ENCODE results near the gene ANO7. TPM values are rescaled to one million over a fixed set of nuclear protein-coding genes. Genes with fewer than 3 reads are reported as not detected.

Gene ANO7
- total and polyA plus RNA-seq, 7 experiments from 2014 or later: 0.16 to 0.94 (median 0.30) TPM; not detected in 1

DNA sequence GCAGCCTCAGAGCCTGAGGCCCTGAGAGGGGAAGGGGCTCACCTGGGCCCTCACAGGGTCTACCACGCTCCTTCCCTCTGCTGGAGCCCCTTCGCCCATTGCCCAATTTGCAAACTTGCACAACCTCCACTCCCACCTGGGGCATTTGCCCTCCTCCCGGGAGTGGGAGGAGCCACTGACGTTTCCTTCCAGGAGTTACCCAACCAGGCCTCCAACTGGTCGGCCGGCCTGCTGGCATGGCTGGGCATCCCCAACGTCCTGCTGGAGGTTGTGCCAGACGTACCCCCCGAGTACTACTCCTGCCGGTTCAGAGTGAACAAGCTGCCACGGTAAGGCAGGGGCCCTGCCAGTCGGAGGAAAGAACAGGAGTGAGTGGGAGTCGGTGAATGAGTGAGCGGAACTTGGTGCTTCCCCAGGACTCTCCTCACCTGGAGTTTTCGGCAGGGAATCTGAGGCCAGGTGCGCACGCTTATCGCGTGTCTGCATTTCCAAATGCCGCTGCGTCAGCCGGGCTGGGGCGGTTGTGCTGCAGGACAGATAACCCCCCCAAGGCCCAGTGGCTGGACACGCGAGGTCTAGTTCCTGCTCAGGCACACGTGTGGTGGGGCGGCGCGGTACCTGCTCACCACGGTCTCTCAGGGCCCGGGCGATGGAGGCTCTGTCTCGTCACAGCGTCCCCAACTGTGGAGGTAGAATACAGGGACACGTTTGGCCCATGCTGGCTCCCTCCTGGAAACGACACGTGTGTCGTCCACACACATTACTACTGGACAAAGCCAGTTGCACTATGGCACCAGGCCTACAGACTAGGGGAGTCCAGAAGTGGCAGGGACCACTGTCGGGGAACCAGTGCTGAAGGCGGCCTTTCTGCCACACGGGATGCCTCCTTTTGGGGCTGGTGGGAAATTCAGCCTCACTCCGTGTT is 11.7 kb downstream of the ANO7 start:
- POLR2A ChIA-PET: no interaction called here
- H3K4me3 Mint-ChIP-seq: no peak overlapping the region
- intact Hi-C loops (cut with micrococcal nuclease): no loop called here

DNA sequence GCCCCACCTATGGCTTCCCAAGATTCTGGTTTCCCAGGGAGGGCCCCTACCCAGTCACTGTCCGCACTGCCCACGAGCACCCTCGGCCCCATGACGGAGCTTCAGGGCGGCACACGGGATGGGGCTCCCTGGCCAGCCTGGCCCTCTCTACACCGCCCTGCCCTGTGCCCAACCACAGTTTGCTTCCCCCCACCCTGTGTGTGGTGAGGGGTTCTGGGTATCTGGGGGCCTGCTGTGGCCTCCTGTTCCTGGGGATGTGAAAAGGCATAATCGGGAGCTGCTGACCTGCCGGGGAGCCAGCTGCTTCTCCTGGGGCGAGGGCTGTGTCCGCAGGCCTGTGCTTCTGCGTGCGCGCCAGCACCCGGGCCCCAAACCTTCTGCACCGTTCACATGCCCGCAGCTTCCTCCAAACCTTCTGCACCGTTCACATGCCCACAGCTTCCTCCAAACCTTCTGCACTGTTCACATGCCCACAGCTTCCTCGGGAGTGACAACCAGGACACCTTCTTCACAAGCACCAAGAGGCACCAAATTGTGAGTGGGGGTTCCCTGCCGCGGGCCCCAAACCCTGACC is 12.4 kb downstream of the ANO7 start:
- POLR2A ChIA-PET: no interaction called here
- intact Hi-C loops (cut with micrococcal nuclease): no loop called here
- CTCF ChIA-PET: no interaction called here
- DNase-seq (no peak), ATAC-seq (peak; percentile 31)
- Mint-ChIP-seq H3K36me3 (no peaks in the 10 kb centered on the region), H3K27ac (peak overlapping the region in 1 of 9 donors; percentile 55), H3K9me3 (no peaks in the 10 kb centered on the region), H3K27me3 (no peaks in the 10 kb centered on the region), H3K4me1 (no peaks in the 10 kb centered on the region), H3K4me3 (no peak overlapping the region)
- Histone ChIP-seq H3K27me3 (ENCODE audit: control insufficient read depth in 2 of 2, insufficient read depth in 2 of 2, low read length in 2 of 2) (no peaks in the 10 kb centered on the region), H3K4me1 (ENCODE audit: control insufficient read depth in 2 of 2, insufficient read depth in 2 of 2, low read length in 2 of 2) (no peaks in the 10 kb centered on the region), H3K9me3 (ENCODE audit: control insufficient read depth in 2 of 3, low read length in 3 of 3) (no peaks in the 10 kb centered on the region), H3K27ac (ENCODE audit: low read depth, low read length) (no peak overlapping the region), H3K36me3 (ENCODE audit: control insufficient read depth in 2 of 3, insufficient read depth in 3 of 3, low read length in 3 of 3) (no peaks in the 10 kb centered on the region), H3K4me3 (ENCODE audit: low read length) (no peak overlapping the region)

More for the DNA sequence above, 11.7 kb downstream of the ANO7 start:
- ATAC-seq: no peak
- Mint-ChIP-seq H3K4me1 (no peaks in the 10 kb centered on the region), H3K9me3 (no peaks in the 10 kb centered on the region), H3K27ac (no peak overlapping the region), H3K27me3 (no peaks in the 10 kb centered on the region), H3K36me3 (no peaks in the 10 kb centered on the region)
- no peaks in the 10 kb centered on the region for H3K27me3 ChIP-seq (ENCODE audit: control insufficient read depth in 2 of 2, insufficient read depth in 2 of 2, low read length in 2 of 2)
- H3K9me3 ChIP-seq (ENCODE audit: control insufficient read depth in 2 of 3, low read length in 3 of 3): no peaks in the 10 kb centered on the region
- H3K4me1 ChIP-seq (ENCODE audit: control insufficient read depth in 2 of 2, insufficient read depth in 2 of 2, low read length in 2 of 2): no peaks in the 10 kb centered on the region
- DNase-seq: no peak
- H3K4me3 ChIP-seq (ENCODE audit: low read length): no peak overlapping the region
- CTCF ChIA-PET: no interaction called here
- no peak overlapping the region for H3K27ac ChIP-seq (ENCODE audit: low read depth, low read length)
- H3K36me3 ChIP-seq (ENCODE audit: control insufficient read depth in 2 of 3, insufficient read depth in 3 of 3, low read length in 3 of 3): no peaks in the 10 kb centered on the region

DNA sequence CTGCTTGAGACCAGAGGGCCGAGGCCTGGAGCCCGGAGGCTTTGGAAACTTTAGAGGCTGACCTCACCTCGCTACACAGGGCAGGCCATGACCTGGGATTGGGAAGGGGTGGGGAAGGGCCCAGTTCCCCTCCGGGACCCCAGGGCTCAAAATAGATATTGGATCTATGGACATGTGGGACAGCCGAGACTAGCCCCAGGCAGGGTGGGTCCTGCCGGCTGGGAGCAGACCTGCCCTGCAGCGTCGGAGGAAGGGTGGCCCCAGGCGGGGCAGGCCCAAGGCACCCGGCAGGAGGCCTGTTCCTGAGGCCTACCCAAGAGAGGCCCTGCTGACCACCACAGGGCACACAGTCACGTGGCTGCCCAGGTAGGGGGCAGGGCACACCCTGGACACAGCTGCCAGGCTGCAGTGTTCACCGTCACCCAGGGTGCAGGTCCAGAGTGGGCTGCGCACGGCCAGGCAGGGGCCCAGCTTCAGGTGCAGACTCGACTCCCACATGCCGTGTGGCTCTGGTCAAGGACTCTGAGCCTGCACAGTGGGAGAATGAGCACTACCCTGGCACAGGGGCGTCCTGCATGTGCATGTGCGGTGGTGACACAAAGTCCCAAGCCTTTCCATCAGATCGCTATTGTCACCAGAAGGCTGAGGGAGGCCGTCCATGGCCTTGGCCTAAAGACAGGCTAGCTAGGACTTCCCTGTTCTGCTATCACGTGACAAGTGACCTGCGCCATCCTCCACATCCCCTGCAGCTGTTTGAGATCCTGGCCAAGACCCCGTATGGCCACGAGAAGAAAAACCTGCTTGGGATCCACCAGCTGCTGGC is 13.2 kb downstream of the ANO7 start:
- no peaks in the 10 kb centered on the region for H3K9me3 Mint-ChIP-seq
- H3K27ac ChIP-seq (ENCODE audit: low read depth, low read length): no peak overlapping the region
- no peaks in the 10 kb centered on the region for H3K27me3 ChIP-seq (ENCODE audit: control insufficient read depth in 2 of 2, insufficient read depth in 2 of 2, low read length in 2 of 2)
- H3K36me3 ChIP-seq (ENCODE audit: control insufficient read depth in 2 of 3, insufficient read depth in 3 of 3, low read length in 3 of 3): no peaks in the 10 kb centered on the region
- no peaks in the 10 kb centered on the region for H3K4me1 Mint-ChIP-seq
- no peaks in the 10 kb centered on the region for H3K36me3 Mint-ChIP-seq
- no peaks in the 10 kb centered on the region for H3K27me3 Mint-ChIP-seq
- CTCF ChIA-PET: no interaction called here
- no peak for DNase-seq
- POLR2A ChIA-PET: interaction anchor here (0.9 kb wide), 1 partner anchor 37 kb away, joined by 3 read pairs; no protein-coding TSS in a partner anchor
- H3K4me1 ChIP-seq (ENCODE audit: control insufficient read depth in 2 of 2, insufficient read depth in 2 of 2, low read length in 2 of 2): no peaks in the 10 kb centered on the region
- ATAC-seq: no peak
- no peak overlapping the region for H3K27ac Mint-ChIP-seq
- H3K9me3 ChIP-seq (ENCODE audit: control insufficient read depth in 2 of 3, low read length in 3 of 3): no peaks in the 10 kb centered on the region
- no peak overlapping the region for H3K4me3 ChIP-seq (ENCODE audit: low read length)
- H3K4me3 Mint-ChIP-seq: no peak overlapping the region
- intact Hi-C loops (cut with micrococcal nuclease): no loop called here

DNA sequence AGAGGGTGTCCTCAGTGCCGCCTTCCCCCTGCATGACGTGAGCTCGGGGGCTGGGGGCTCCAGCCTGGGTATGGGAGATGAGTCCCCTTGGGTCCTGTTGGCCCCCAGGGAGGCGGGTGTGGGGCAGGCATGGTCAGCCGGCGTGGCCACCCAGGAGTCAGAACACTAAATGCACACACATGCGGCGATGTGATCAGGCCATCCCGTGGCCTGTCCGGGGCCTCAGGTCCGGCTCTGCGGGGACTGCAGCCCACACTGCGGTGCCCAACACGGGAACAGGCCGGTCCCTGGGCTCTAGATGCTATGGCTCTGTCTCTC is 13.8 kb downstream of the ANO7 start:
- no peaks in the 10 kb centered on the region for H3K4me1 Mint-ChIP-seq
- no peaks in the 10 kb centered on the region for H3K36me3 Mint-ChIP-seq
- ChIA-PET CTCF (no interaction called here), POLR2A (interaction anchor here (0.9 kb wide), 1 partner anchor 38 kb away, joined by 3 read pairs; no protein-coding TSS in a partner anchor)
- H3K4me3 ChIP-seq (ENCODE audit: low read length): no peak overlapping the region
- H3K4me1 ChIP-seq (ENCODE audit: control insufficient read depth in 2 of 2, insufficient read depth in 2 of 2, low read length in 2 of 2): no peaks in the 10 kb centered on the region
- DNase-seq (no peak), ATAC-seq (no peak)
- no peak overlapping the region for H3K4me3 Mint-ChIP-seq
- no peak overlapping the region for H3K27ac ChIP-seq (ENCODE audit: low read depth, low read length)
- no peaks in the 10 kb centered on the region for H3K27me3 ChIP-seq (ENCODE audit: control insufficient read depth in 2 of 2, insufficient read depth in 2 of 2, low read length in 2 of 2)
- H3K27me3 Mint-ChIP-seq: no peaks in the 10 kb centered on the region
- H3K9me3 ChIP-seq (ENCODE audit: control insufficient read depth in 2 of 3, low read length in 3 of 3): no peaks in the 10 kb centered on the region
- H3K36me3 ChIP-seq (ENCODE audit: control insufficient read depth in 2 of 3, insufficient read depth in 3 of 3, low read length in 3 of 3): no peaks in the 10 kb centered on the region
- intact Hi-C loops (cut with micrococcal nuclease): no loop called here
- H3K27ac Mint-ChIP-seq: no peak overlapping the region
- H3K9me3 Mint-ChIP-seq: no peaks in the 10 kb centered on the region

GRCh38 chr2:241202681-241203080 is 14.2 kb downstream of the ANO7 start:
- Histone ChIP-seq H3K36me3 (ENCODE audit: control insufficient read depth in 2 of 3, insufficient read depth in 3 of 3, low read length in 3 of 3) (no peaks in the 10 kb centered on the region), H3K27ac (ENCODE audit: low read depth, low read length) (no peak overlapping the region), H3K4me3 (ENCODE audit: low read length) (no peak overlapping the region), H3K4me1 (ENCODE audit: control insufficient read depth in 2 of 2, insufficient read depth in 2 of 2, low read length in 2 of 2) (no peaks in the 10 kb centered on the region), H3K9me3 (ENCODE audit: control insufficient read depth in 2 of 3, low read length in 3 of 3) (no peaks in the 10 kb centered on the region), H3K27me3 (ENCODE audit: control insufficient read depth in 2 of 2, insufficient read depth in 2 of 2, low read length in 2 of 2) (no peaks in the 10 kb centered on the region)
- ChIA-PET CTCF (no interaction called here), POLR2A (no interaction called here)
- Mint-ChIP-seq H3K36me3 (no peaks in the 10 kb centered on the region), H3K27ac (no peak overlapping the region), H3K9me3 (no peaks in the 10 kb centered on the region), H3K4me1 (no peaks in the 10 kb centered on the region), H3K27me3 (no peaks in the 10 kb centered on the region), H3K4me3 (no peak overlapping the region)
- ATAC-seq (no peak), DNase-seq (no peak)
- intact Hi-C loops (cut with micrococcal nuclease): no loop called here

- ATAC-seq (no peak), DNase-seq (no peak)
- intact Hi-C loops (cut with micrococcal nuclease): no loop called here
- H3K27ac Mint-ChIP-seq: no peak overlapping the region
- no peaks in the 10 kb centered on the region for H3K4me1 ChIP-seq (ENCODE audit: control insufficient read depth in 2 of 2, insufficient read depth in 2 of 2, low read length in 2 of 2)
- H3K27me3 Mint-ChIP-seq: no peaks in the 10 kb centered on the region
- H3K36me3 Mint-ChIP-seq: no peaks in the 10 kb centered on the region
- H3K27me3 ChIP-seq (ENCODE audit: control insufficient read depth in 2 of 2, insufficient read depth in 2 of 2, low read length in 2 of 2): no peaks in the 10 kb centered on the region
- no peaks in the 10 kb centered on the region for H3K36me3 ChIP-seq (ENCODE audit: control insufficient read depth in 2 of 3, insufficient read depth in 3 of 3, low read length in 3 of 3)
- POLR2A ChIA-PET: no interaction called here
- no peak overlapping the region for H3K4me3 ChIP-seq (ENCODE audit: low read length)
- H3K4me1 Mint-ChIP-seq: no peaks in the 10 kb centered on the region
- CTCF ChIA-PET: no interaction called here
- H3K27ac ChIP-seq (ENCODE audit: low read depth, low read length): no peak overlapping the region
- H3K9me3 ChIP-seq (ENCODE audit: control insufficient read depth in 2 of 3, low read length in 3 of 3): no peaks in the 10 kb centered on the region
- H3K4me3 Mint-ChIP-seq: no peak overlapping the region
- no peaks in the 10 kb centered on the region for H3K9me3 Mint-ChIP-seq
These were observed 14.9 kb downstream of the ANO7 start for GRCh38 chr2:241203218-241204009.
